GM19324 (cell line): ENCODE measurements around the gene SMIM23.
"Not testable (repeated sequence)": the region's sequence is repeated elsewhere in the genome, so short reads cannot be mapped to it uniquely, and the experiment has no call there.

Experiments
- ATAC-seq: cut with Tn5 transposase; IDR thresholded peaks from one replicate; pipeline ENCODE4 v1.9.1; 2021; ENCODE audit warnings: mild to moderate bottlenecking, moderate library complexity; ENCODE audit not compliant: unreplicated experiment, low FRiP score

SMIM23 gene

GRCh38 chr5:171771856-171772255, 13.8 kb upstream of the SMIM23 start:
- no peak for ATAC-seq

GRCh38 chr5:171773106-171773505, 12.5 kb upstream of the SMIM23 start:
- no peak for ATAC-seq

GRCh38 chr5:171774418-171774817, 11.2 kb upstream of the SMIM23 start:
- ATAC-seq, result no peak

DNA sequence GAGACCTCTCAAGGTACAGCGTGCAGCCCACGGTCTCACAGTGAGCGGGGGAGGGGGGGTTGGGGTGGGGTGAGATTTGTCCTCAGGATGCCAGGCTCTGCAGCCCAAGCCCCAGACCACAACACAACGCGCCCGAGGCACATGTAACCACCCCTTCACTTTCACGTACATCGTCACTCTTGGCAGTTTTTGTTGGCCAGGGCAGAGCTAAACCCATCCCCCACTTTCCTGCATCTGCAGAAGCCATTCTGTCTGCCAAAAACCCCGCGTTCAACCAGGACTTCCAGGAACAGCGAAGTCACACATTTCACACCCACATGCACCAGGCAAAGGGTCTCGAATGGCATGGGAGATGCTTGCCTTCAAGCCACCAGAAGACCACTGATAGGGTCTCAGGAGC, 9.4 kb upstream of the SMIM23 start:
- ATAC-seq, result no peak

- no peak for ATAC-seq
These were observed 8.6 kb upstream of the SMIM23 start for GRCh38 chr5:171776770-171777759.

DNA sequence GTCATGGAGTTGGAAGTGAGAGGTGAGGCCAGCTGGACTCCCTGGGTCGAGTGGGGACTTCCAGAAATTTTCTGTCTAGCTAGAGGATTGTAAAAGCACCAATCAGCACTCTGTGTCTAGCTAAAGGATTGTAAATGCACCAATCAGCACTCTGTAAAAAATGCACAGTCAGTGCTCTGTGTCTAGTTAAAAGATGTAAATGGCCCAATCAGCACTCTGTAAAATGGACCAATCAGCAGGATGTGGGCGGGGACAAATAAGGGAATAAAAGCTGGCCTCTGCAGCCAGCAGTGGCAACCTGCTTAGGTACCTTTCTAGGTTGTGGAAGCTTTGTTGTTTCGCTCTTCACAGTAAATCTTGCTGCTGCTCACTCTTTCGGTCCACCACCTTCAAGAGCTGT, 3.9 kb upstream of the SMIM23 start:
- not testable (repeated sequence) for ATAC-seq

- no peak for ATAC-seq
These were observed 3.2 kb upstream of the SMIM23 start for GRCh38 chr5:171782332-171782966.

DNA sequence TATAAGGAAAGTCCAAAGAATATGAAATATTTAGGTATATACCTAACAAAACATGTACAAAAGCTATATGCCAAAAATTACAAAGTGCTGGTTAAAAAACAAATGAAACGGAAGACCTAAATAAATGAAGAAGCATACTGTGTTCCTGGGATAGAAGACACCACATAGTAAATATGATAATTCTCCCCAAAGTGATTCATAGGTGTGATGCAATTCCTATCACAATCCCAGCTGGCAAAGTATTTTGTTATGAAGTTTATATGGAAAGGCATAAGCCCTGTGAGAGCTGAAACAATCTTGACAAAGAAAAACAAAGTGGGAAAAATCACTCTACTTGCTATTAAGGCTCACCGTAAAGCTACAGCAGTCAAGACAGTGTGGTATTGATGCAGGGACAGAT, 2.6 kb upstream of the SMIM23 start:
- ATAC-seq, result no peak

DNA sequence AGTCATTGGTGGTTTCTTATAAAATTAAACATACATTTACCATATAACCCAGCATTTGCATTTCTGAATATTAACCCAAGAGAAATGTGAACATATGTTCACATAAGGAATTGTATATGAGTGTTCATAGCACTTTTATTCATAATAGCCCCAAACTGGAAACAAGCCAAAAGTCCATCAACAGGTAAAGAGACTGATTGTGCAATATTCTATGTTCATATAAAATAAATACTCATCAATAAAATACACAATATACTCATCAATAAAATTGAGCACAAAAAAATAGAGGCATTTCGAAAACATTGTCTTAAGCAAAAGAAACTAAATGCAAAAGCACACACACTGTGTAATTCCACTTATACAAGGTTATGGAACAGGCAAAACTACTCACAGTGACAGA, 3.7 kb downstream of the SMIM23 start:
- ATAC-seq, result no peak

- no peak for ATAC-seq
These were observed 4.8 kb downstream of the SMIM23 start for GRCh38 chr5:171790408-171790807.

DNA sequence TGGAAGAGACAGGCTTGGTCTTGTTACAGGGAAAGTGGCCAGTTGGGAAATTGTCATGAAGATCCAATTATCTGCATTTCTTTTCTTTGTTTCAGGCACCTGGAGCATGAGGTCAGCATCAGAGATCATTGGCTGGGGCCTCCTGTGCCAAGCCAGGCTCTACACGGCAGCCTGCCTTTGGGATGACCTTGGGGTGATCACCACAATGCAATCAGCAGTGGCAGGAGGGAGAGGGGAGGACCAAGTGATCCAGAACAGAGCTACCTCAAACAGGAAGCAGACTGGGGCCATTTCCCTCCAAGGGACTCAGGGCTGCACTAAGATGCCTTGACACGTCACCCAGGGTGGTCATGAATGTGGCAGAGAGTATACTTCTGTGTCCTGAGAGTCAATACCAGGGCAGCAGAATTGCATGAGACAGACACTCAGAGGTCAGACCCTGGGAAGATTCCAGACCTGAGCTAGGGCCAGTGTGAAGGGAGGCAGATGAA, 8.9 kb downstream of the SMIM23 start:
- no peak for ATAC-seq

DNA sequence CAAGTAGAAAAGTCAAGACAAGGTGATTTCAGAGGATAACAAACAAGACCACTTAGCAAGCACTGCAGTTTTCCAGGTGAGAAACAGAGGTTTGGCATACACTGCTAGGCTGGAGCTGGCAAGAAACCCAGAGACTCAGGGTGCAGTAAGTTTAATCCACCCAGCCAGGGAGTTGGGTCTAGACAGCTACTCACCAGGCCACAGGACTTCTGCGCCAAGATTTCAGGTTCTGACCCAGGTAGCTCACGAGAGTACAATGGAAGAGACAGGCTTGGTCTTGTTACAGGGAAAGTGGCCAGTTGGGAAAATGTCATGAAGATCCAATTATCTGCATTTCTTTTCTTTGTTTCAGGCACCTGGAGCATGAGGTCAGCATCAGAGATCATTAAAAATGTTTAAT, 9.8 kb downstream of the SMIM23 start:
- no peak for ATAC-seq

- no peak for ATAC-seq
These were observed 10.8 kb downstream of the SMIM23 start for GRCh38 chr5:171796436-171796835.

GRCh38 chr5:171797543-171797942, 11.9 kb downstream of the SMIM23 start:
- no peak for ATAC-seq

GRCh38 chr5:171798418-171798817, 12.8 kb downstream of the SMIM23 start:
- ATAC-seq, result no peak

DNA sequence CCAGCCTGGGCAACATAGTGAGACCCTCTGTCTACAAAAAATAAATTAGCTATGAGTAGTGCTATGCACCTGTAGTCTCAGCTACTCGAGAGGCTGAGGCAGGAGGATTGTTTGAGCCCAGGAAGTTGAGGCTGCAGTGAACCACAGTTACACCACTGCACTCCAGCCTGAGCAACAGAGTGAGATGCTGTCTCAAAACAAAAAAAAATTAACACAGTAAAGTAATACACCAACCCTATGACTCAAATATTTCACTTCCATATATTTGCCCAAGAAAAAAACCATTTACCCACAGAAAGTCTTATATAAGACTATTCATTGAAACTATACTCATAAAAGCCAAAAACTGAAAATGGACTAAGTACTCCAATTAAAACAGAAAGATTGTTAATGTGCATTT, 16.2 kb downstream of the SMIM23 start:
- ATAC-seq, result no peak

DNA sequence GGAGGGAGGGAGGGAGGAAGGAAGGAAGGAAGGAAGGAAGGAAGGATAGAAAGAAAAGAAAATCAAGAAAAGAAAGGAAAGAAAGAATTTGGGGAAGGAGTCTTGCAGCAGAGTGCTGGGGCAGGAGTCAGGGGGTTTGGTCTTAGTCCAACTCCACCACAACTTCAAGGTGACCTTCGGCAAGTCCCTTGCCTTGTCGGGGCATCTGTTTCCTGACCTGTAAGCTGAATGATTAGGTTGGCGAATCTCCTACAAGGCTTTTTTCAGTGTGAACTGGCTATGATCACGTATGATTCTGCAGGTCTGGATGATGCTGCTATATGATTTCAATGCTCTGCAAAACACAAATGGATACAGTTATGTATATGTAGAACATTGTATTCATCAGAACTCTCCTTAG, 20.1 kb downstream of the SMIM23 start:
- no peak for ATAC-seq

GRCh38 chr5:171806976-171807747, 21.5 kb downstream of the SMIM23 start:
- no peak for ATAC-seq

GRCh38 chr5:171808453-171808852, 22.8 kb downstream of the SMIM23 start:
- ATAC-seq, result no peak

- no peak for ATAC-seq
These were observed 23.3 kb downstream of the SMIM23 start for GRCh38 chr5:171808951-171809350.

- ATAC-seq, result no peak
These were observed 24.6 kb downstream of the SMIM23 start for GRCh38 chr5:171810227-171810626.
